Measurements from ENCODE around the gene LRRC74B.
"Not testable (repeated sequence)": the region's sequence is repeated elsewhere in the genome, so short reads cannot be mapped to it uniquely, and the experiment has no call there.

LRRC74B gene

GRCh38 chr22:21034989-21035388, 10.8 kb upstream of the LRRC74B start:
- Histone ChIP-seq H3K79me2 (ENCODE audit: insufficient read depth, low read length) (no peaks in the 10 kb centered on the region), H3K4me1 (ENCODE audit: insufficient read depth, low read length, severe bottlenecking) (no peaks in the 10 kb centered on the region), H3K9ac (ENCODE audit: low read length) (no peak overlapping the region), H3F3A (ENCODE audit: insufficient read depth, low read length) (no peaks in the 10 kb centered on the region), H3K9me2 (ENCODE audit: low read depth, low read length) (no peaks in the 10 kb centered on the region), H2AFZ (ENCODE audit: low read length) (no peak overlapping the region), H3K27me3 (ENCODE audit: insufficient read depth, low read length) (0 out of 2 replicates have a peak, but pooled peaks cover 10% of the 10 kb centered on the region), H3K4me2 (ENCODE audit: low read length) (no peak overlapping the region), H3K9me3 (ENCODE audit: low read length) (no peaks in the 10 kb centered on the region), H3K4me3 (ENCODE audit: low read depth, low read length, poor library complexity, severe bottlenecking) (no peak overlapping the region), H3K36me3 (ENCODE audit: insufficient read depth, low read length) (no peaks in the 10 kb centered on the region), H4K20me1 (ENCODE audit: insufficient read depth, low read length) (no peaks in the 10 kb centered on the region), H3K27ac (ENCODE audit: low read depth, low read length, poor library complexity, severe bottlenecking) (no peak overlapping the region)
- TF ChIP-seq EZH2 (IDR thresholded peaks at IDR 0.05; ENCODE audit: borderline replicate concordance, low read length) (no peak), CTCF (IDR thresholded peaks at IDR 0.05; ENCODE audit: low read length) (no peak)

DNA sequence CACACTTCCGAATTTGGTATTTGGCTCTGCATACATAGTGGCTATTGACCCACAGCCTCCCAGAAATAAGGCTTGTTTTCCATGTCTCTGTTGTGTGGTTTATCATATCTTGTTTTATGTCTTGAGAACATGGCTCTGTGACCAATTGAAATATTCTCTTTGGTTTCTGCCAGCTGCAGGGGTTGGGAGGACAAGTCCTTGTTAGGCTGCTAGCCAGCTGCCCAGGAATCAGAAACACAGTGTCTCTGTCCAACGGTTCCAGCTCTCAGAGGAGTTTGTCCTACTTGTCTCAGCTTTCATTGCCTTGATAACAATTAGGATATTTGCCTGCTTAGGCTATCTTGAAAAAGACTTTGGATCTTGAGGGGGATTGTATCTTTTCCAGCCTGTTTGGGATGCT, 7.3 kb upstream of the LRRC74B start:
- no peak overlapping the region for H3K9ac ChIP-seq (ENCODE audit: low read length)
- no peaks in the 10 kb centered on the region for H3F3A ChIP-seq (ENCODE audit: insufficient read depth, low read length)
- no peaks in the 10 kb centered on the region for H4K20me1 ChIP-seq (ENCODE audit: insufficient read depth, low read length)
- H3K9me2 ChIP-seq (ENCODE audit: low read depth, low read length), result no peaks in the 10 kb centered on the region
- H3K79me2 ChIP-seq (ENCODE audit: insufficient read depth, low read length), result no peaks in the 10 kb centered on the region
- H3K27ac ChIP-seq (ENCODE audit: low read depth, low read length, poor library complexity, severe bottlenecking), result no peak overlapping the region
- H3K4me3 ChIP-seq (ENCODE audit: low read depth, low read length, poor library complexity, severe bottlenecking), result no peak overlapping the region
- no peak overlapping the region for H2AFZ ChIP-seq (ENCODE audit: low read length)
- no peak overlapping the region for H3K4me2 ChIP-seq (ENCODE audit: low read length)
- no peaks in the 10 kb centered on the region for H3K4me1 ChIP-seq (ENCODE audit: insufficient read depth, low read length, severe bottlenecking)
- no peaks in the 10 kb centered on the region for H3K9me3 ChIP-seq (ENCODE audit: low read length)
- no peak for TF ChIP-seq CTCF (IDR thresholded peaks at IDR 0.05; ENCODE audit: low read length)
- TF ChIP-seq EZH2 (IDR thresholded peaks at IDR 0.05; ENCODE audit: borderline replicate concordance, low read length), result no peak
- 0 out of 2 replicates have a peak, but pooled peaks cover 9% of the 10 kb centered on the region for H3K27me3 ChIP-seq (ENCODE audit: insufficient read depth, low read length)
- no peaks in the 10 kb centered on the region for H3K36me3 ChIP-seq (ENCODE audit: insufficient read depth, low read length)

DNA sequence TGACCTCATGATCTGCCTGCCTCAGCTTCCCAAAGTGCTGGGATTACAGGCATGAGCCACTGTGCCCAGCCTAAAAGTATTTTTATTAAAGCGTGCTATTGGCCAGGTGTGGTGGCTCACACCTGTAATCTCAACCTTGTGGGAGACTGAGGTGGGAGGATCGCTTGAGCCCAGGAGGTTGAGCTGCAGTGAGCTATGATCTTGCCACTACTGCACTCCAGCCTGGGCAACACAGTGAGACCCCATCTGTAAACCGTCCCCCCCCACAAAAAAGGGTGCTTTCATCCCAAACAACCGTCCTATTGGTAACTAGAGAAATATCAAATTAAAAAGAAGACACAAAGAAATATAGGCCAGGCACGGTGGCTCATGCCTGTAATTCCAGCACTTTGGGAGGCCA, 6.6 kb upstream of the LRRC74B start:
- not testable (repeated sequence) for H3K27me3 ChIP-seq (ENCODE audit: insufficient read depth, low read length); H3K4me1 ChIP-seq (ENCODE audit: insufficient read depth, low read length, severe bottlenecking); H3K9me2 ChIP-seq (ENCODE audit: low read depth, low read length); H2AFZ ChIP-seq (ENCODE audit: low read length); H3K9me3 ChIP-seq (ENCODE audit: low read length); H3K4me2 ChIP-seq (ENCODE audit: low read length); H3K79me2 ChIP-seq (ENCODE audit: insufficient read depth, low read length); H3K9ac ChIP-seq (ENCODE audit: low read length); H4K20me1 ChIP-seq (ENCODE audit: insufficient read depth, low read length); H3F3A ChIP-seq (ENCODE audit: insufficient read depth, low read length); H3K27ac ChIP-seq (ENCODE audit: low read depth, low read length, poor library complexity, severe bottlenecking); H3K36me3 ChIP-seq (ENCODE audit: insufficient read depth, low read length); H3K4me3 ChIP-seq (ENCODE audit: low read depth, low read length, poor library complexity, severe bottlenecking)

DNA sequence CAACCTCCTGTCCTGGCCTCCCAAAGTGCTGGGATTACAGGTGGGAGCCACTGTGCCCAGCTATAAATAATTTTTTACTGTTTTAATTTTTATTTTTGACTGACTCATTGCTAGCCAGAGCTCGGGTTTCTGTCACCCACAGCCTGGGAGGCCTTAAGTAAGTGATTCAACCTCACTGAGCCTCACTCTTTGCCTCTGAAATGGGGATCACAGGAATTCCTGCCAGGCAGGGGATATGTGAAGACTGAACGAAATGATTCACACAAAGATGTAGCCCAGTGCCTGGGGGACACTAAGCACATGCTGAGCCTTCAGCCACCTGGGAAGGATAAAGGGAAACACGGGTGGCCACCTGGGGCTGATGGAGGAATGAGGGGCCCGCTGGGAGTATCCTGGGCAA, 3.8 kb upstream of the LRRC74B start:
- H3K36me3 ChIP-seq (ENCODE audit: insufficient read depth, low read length), result no peaks in the 10 kb centered on the region
- H3K27me3 ChIP-seq (ENCODE audit: insufficient read depth, low read length), result 0 out of 2 replicates have a peak, but pooled peaks cover 4% of the 10 kb centered on the region
- TF ChIP-seq CTCF (IDR thresholded peaks at IDR 0.05; ENCODE audit: low read length) (no peak), EZH2 (IDR thresholded peaks at IDR 0.05; ENCODE audit: borderline replicate concordance, low read length) (no peak)
- no peak overlapping the region for H3K4me3 ChIP-seq (ENCODE audit: low read depth, low read length, poor library complexity, severe bottlenecking)
- no peak overlapping the region for H3K4me2 ChIP-seq (ENCODE audit: low read length)
- H3F3A ChIP-seq (ENCODE audit: insufficient read depth, low read length), result no peaks in the 10 kb centered on the region
- H3K9me3 ChIP-seq (ENCODE audit: low read length), result no peaks in the 10 kb centered on the region
- H4K20me1 ChIP-seq (ENCODE audit: insufficient read depth, low read length), result no peaks in the 10 kb centered on the region
- H3K79me2 ChIP-seq (ENCODE audit: insufficient read depth, low read length), result no peaks in the 10 kb centered on the region
- H3K9ac ChIP-seq (ENCODE audit: low read length), result no peak overlapping the region
- H3K27ac ChIP-seq (ENCODE audit: low read depth, low read length, poor library complexity, severe bottlenecking), result no peak overlapping the region
- H3K4me1 ChIP-seq (ENCODE audit: insufficient read depth, low read length, severe bottlenecking), result peaks cover 6% of the 10 kb centered on the region
- no peak overlapping the region for H2AFZ ChIP-seq (ENCODE audit: low read length)
- no peaks in the 10 kb centered on the region for H3K9me2 ChIP-seq (ENCODE audit: low read depth, low read length)
